GM18870 (cell line): ENCODE data around the gene C9orf72.
A peak's percentile ranks its signal among the peaks of the same experiment; 100 is the strongest.

Experiments used
- ATAC-seq: cut with Tn5 transposase; IDR thresholded peaks from one replicate; pipeline ENCODE4 v1.9.1; 2021; ENCODE audit warnings: moderate library complexity; ENCODE audit not compliant: unreplicated experiment

Gene C9orf72

GRCh38 chr9:27581826-27582225, 8.5 kb upstream of the C9orf72 start:
- no peak for ATAC-seq

- ATAC-seq, result peak; percentile 88
Observed at GRCh38 chr9:27573634-27574590, 631 bp upstream of the C9orf72 start.

GRCh38 chr9:27572566-27572917, 739 bp downstream of the C9orf72 start:
- ATAC-seq, result peak; percentile 37

- ATAC-seq, result no peak
Observed at GRCh38 chr9:27572061-27572460, 1.2 kb downstream of the C9orf72 start.

GRCh38 chr9:27571011-27571410, 2.3 kb downstream of the C9orf72 start:
- ATAC-seq, result no peak

- no peak for ATAC-seq
Observed at GRCh38 chr9:27569406-27569805, 3.9 kb downstream of the C9orf72 start.

GRCh38 chr9:27566118-27566517, 7.2 kb downstream of the C9orf72 start:
- no peak for ATAC-seq

GRCh38 chr9:27565696-27566095, 7.6 kb downstream of the C9orf72 start:
- ATAC-seq, result no peak

- no peak for ATAC-seq
Observed at GRCh38 chr9:27564670-27565069, 8.6 kb downstream of the C9orf72 start.

- ATAC-seq, result no peak
Observed at GRCh38 chr9:27563738-27564430, 9.4 kb downstream of the C9orf72 start.

GRCh38 chr9:27561685-27562084, 11.6 kb downstream of the C9orf72 start:
- peak; percentile 56 for ATAC-seq

GRCh38 chr9:27560457-27560856, 12.8 kb downstream of the C9orf72 start:
- no peak for ATAC-seq

GRCh38 chr9:27558307-27558706, 15.0 kb downstream of the C9orf72 start:
- ATAC-seq, result no peak

- no peak for ATAC-seq
Observed at GRCh38 chr9:27556470-27556869, 16.8 kb downstream of the C9orf72 start.

GRCh38 chr9:27554712-27555111, 18.6 kb downstream of the C9orf72 start:
- no peak for ATAC-seq

- no peak for ATAC-seq
Observed at GRCh38 chr9:27549196-27549755, 24.0 kb downstream of the C9orf72 start.

- no peak for ATAC-seq
Observed at GRCh38 chr9:27548055-27548741, 25.1 kb downstream of the C9orf72 start.

GRCh38 chr9:27545471-27545870, 27.8 kb downstream of the C9orf72 start:
- ATAC-seq, result no peak

- ATAC-seq, result no peak
Observed at GRCh38 chr9:27542508-27542907, 30.8 kb downstream of the C9orf72 start.

GRCh38 chr9:27541740-27542139, 31.5 kb downstream of the C9orf72 start:
- no peak for ATAC-seq

- ATAC-seq, result no peak
Observed at GRCh38 chr9:27540502-27540901, 32.8 kb downstream of the C9orf72 start.
